Measurements from ENCODE around the gene ITIH1. TPM values are rescaled to one million over a fixed set of nuclear protein-coding genes. Genes with fewer than 3 reads are reported as not detected.

ITIH1 gene
- total and polyA plus RNA-seq, 2 experiments from 2014 or later: not detected

DNA sequence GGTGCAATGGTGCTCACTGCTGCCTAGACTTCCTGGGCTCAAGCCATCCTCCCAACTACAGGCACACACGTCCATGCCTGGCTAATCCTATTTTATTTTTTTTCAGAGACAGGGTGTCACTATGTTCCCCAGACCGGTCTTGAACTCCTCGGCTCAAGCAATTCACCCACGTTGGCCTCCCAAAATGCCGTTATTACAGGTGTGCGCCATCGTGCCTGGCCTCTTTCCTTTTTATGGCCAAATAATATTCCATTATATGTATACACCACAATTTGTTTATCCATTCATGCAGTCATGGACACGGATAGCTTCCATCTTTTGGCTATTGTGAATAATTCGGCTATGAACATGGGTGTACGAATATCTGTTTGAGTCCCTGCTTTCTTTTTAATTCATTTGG lies 5.7 kb upstream of the ITIH1 start (continued):
- TF ChIP-seq, protein P1, sequence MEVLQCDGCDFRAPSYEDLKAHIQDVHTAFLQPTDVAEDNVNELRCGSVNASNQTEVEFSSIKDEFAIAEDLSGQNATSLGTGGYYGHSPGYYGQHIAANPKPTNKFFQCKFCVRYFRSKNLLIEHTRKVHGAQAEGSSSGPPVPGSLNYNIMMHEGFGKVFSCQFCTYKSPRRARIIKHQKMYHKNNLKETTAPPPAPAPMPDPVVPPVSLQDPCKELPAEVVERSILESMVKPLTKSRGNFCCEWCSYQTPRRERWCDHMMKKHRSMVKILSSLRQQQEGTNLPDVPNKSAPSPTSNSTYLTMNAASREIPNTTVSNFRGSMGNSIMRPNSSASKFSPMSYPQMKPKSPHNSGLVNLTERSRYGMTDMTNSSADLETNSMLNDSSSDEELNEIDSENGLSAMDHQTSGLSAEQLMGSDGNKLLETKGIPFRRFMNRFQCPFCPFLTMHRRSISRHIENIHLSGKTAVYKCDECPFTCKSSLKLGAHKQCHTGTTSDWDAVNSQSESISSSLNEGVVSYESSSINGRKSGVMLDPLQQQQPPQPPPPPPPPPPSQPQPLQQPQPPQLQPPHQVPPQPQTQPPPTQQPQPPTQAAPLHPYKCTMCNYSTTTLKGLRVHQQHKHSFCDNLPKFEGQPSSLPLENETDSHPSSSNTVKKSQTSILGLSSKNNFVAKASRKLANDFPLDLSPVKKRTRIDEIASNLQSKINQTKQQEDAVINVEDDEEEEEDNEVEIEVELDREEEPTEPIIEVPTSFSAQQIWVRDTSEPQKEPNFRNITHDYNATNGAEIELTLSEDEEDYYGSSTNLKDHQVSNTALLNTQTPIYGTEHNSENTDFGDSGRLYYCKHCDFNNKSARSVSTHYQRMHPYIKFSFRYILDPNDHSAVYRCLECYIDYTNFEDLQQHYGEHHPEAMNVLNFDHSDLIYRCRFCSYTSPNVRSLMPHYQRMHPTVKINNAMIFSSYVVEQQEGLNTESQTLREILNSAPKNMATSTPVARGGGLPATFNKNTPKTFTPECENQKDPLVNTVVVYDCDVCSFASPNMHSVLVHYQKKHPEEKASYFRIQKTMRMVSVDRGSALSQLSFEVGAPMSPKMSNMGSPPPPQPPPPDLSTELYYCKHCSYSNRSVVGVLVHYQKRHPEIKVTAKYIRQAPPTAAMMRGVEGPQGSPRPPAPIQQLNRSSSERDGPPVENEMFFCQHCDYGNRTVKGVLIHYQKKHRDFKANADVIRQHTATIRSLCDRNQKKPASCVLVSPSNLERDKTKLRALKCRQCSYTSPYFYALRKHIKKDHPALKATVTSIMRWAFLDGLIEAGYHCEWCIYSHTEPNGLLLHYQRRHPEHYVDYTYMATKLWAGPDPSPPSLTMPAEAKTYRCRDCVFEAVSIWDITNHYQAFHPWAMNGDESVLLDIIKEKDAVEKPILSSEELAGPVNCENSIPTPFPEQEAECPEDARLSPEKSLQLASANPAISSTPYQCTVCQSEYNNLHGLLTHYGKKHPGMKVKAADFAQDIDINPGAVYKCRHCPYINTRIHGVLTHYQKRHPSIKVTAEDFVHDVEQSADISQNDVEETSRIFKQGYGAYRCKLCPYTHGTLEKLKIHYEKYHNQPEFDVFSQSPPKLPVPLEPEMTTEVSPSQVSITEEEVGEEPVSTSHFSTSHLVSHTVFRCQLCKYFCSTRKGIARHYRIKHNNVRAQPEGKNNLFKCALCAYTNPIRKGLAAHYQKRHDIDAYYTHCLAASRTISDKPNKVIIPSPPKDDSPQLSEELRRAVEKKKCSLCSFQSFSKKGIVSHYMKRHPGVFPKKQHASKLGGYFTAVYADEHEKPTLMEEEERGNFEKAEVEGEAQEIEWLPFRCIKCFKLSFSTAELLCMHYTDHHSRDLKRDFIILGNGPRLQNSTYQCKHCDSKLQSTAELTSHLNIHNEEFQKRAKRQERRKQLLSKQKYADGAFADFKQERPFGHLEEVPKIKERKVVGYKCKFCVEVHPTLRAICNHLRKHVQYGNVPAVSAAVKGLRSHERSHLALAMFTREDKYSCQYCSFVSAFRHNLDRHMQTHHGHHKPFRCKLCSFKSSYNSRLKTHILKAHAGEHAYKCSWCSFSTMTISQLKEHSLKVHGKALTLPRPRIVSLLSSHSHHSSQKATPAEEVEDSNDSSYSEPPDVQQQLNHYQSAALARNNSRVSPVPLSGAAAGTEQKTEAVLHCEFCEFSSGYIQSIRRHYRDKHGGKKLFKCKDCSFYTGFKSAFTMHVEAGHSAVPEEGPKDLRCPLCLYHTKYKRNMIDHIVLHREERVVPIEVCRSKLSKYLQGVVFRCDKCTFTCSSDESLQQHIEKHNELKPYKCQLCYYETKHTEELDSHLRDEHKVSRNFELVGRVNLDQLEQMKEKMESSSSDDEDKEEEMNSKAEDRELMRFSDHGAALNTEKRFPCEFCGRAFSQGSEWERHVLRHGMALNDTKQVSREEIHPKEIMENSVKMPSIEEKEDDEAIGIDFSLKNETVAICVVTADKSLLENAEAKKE (CRISPR knock-in tag; IDR thresholded peaks at IDR 0.05): no peak
- TF ChIP-seq STAT1 (IDR thresholded peaks at IDR 0.05; ENCODE audit: unreplicated experiment): no peak
- no peak for TF ChIP-seq NANOG (IDR thresholded peaks at IDR 0.05; ENCODE audit: borderline replicate concordance)
- TF ChIP-seq JUNB (IDR thresholded peaks at IDR 0.05; ENCODE audit: unreplicated experiment): no peak
- TF ChIP-seq, protein P2, sequence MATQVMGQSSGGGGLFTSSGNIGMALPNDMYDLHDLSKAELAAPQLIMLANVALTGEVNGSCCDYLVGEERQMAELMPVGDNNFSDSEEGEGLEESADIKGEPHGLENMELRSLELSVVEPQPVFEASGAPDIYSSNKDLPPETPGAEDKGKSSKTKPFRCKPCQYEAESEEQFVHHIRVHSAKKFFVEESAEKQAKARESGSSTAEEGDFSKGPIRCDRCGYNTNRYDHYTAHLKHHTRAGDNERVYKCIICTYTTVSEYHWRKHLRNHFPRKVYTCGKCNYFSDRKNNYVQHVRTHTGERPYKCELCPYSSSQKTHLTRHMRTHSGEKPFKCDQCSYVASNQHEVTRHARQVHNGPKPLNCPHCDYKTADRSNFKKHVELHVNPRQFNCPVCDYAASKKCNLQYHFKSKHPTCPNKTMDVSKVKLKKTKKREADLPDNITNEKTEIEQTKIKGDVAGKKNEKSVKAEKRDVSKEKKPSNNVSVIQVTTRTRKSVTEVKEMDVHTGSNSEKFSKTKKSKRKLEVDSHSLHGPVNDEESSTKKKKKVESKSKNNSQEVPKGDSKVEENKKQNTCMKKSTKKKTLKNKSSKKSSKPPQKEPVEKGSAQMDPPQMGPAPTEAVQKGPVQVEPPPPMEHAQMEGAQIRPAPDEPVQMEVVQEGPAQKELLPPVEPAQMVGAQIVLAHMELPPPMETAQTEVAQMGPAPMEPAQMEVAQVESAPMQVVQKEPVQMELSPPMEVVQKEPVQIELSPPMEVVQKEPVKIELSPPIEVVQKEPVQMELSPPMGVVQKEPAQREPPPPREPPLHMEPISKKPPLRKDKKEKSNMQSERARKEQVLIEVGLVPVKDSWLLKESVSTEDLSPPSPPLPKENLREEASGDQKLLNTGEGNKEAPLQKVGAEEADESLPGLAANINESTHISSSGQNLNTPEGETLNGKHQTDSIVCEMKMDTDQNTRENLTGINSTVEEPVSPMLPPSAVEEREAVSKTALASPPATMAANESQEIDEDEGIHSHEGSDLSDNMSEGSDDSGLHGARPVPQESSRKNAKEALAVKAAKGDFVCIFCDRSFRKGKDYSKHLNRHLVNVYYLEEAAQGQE (IDR thresholded peaks at IDR 0.05; ENCODE audit: unreplicated experiment): no peak
- TF ChIP-seq EZH2phosphoT487 (IDR thresholded peaks at IDR 0.05; ENCODE audit: unreplicated experiment): no peak
- TF ChIP-seq ZNF114 (CRISPR knock-in tag; IDR thresholded peaks at IDR 0.05): no peak
- no peak for TF ChIP-seq ZNF331 (CRISPR knock-in tag; IDR thresholded peaks at IDR 0.05; ENCODE audit: low read depth)
